PC-3 (cell line): ENCODE results near the gene ELOVL2. TPM values are rescaled to one million over a fixed set of nuclear protein-coding genes. Genes with fewer than 3 reads are reported as not detected.

ENCODE experiments used
- ATAC-seq: fragments of 200-7000 bp; cut with Tn5 transposase; 2 replicates; pipeline ENCODE4 v1.9.1; 2020; ENCODE audit warnings: mild to moderate bottlenecking, moderate library complexity
- BruUV-seq: library from RNA; stranded (reverse); fragments of 400-500 nt; replicated peaks from 2 replicates; lab custom pipeline; 2021; lab: Mats Ljungman, UMichigan
- CTCF ChIA-PET: fragments of 300-600 bp; sonication (Branson Sonifier 250); formaldehyde crosslinking; loops from one replicate; lab custom pipeline; 2022; ENCODE audit warnings: antibody characterized with exemption; lab: Charles Lee
- POLR2A ChIA-PET: fragments of 300-600 bp; sonication (Branson Sonifier 250); formaldehyde crosslinking; loops from one replicate; lab custom pipeline; 2022; ENCODE audit warnings: antibody characterized with exemption; ENCODE audit not compliant: unreplicated experiment; lab: Charles Lee
- DNase-seq: peaks from one replicate; pipeline ENCODE4 v3.0.0-alpha.2; 2015
- H2AFZ ChIP-seq: fragments of 300-600 bp; sonication (generic); 2 replicates; pipeline ENCODE4 v1.6.0; 2016; ENCODE audit warnings: antibody characterized with exemption, low read length
- H3F3A ChIP-seq: fragments of 300-600 bp; sonication (generic); one replicate; pipeline ENCODE4 v1.6.0; 2017; ENCODE audit warnings: antibody characterized with exemption, low read length, control low read depth, mild to moderate bottlenecking; ENCODE audit not compliant: unreplicated experiment
- H3K27ac ChIP-seq: fragments of 300-600 bp; sonication (generic); 2 replicates; pipeline ENCODE4 v1.5.1; 2016; ENCODE audit warnings: mild to moderate bottlenecking, low read length
- H3K27me3 ChIP-seq: fragments of 300-600 bp; sonication (generic); 2 replicates; pipeline ENCODE4 v1.6.1; 2016; ENCODE audit warnings: low read length, mixed read lengths
- H3K36me3 ChIP-seq: fragments of 300-600 bp; sonication (generic); 2 replicates; pipeline ENCODE4 v1.6.1; 2016; ENCODE audit warnings: low read depth, mixed run types, low read length, mixed read lengths
- H3K4me1 ChIP-seq: fragments of 300-600 bp; sonication (generic); 2 replicates; pipeline ENCODE4 v1.5.1; 2016; ENCODE audit warnings: low read length; ENCODE audit not compliant: insufficient read depth
- H3K4me2 ChIP-seq: fragments of 300-600 bp; sonication (generic); 2 replicates; pipeline ENCODE4 v1.6.0; 2016; ENCODE audit warnings: low read length
- H3K4me3 ChIP-seq: fragments of 300-600 bp; sonication (generic); 2 replicates; pipeline ENCODE4 v1.5.1; 2016; ENCODE audit warnings: mild to moderate bottlenecking, low read length, mixed read lengths
- H3K79me2 ChIP-seq: fragments of 300-600 bp; sonication (generic); 2 replicates; pipeline ENCODE4 v1.6.1; 2017; ENCODE audit warnings: low read length, mixed read lengths
- H3K9ac ChIP-seq: fragments of 300-600 bp; sonication (generic); 2 replicates; pipeline ENCODE4 v1.6.0; 2016; ENCODE audit warnings: mild to moderate bottlenecking, low read length
- H3K9me2 ChIP-seq: fragments of 300-600 bp; sonication (generic); replicated peaks from 2 replicates; pipeline ENCODE4 v1.6.1; 2016; ENCODE audit warnings: mixed run types, low read length, mixed read lengths
- H3K9me3 ChIP-seq: fragments of 300-600 bp; sonication (generic); 2 replicates; pipeline ENCODE4 v1.6.1; 2016; ENCODE audit warnings: low read length, mixed read lengths
- H4K20me1 ChIP-seq: fragments of 300-600 bp; sonication (generic); 2 replicates; pipeline ENCODE4 v1.6.1; 2016; ENCODE audit warnings: low read length, mixed read lengths
- CTCF ChIP-seq: fragments of 300-600 bp; sonication (generic); conservative IDR thresholded peaks from 2 replicates; pipeline ENCODE4 v1.5.1; 2017; ENCODE audit warnings: antibody characterized with exemption, low read depth, mild to moderate bottlenecking, low read length
- EZH2 ChIP-seq: fragments of 300-600 bp; sonication (generic); IDR thresholded peaks from one replicate; pipeline ENCODE4 v1.6.1; 2017; ENCODE audit warnings: antibody characterized with exemption, mild to moderate bottlenecking, low read length; ENCODE audit not compliant: unreplicated experiment
- EZH2phosphoT487 ChIP-seq: fragments of 300-600 bp; sonication (generic); IDR thresholded peaks from 2 replicates; pipeline ENCODE4 v1.6.1; 2018; ENCODE audit warnings: mild to moderate bottlenecking, antibody characterized with exemption, low read length, borderline replicate concordance
- intact Hi-C: fragments of 100-400 bp; cut with micrococcal nuclease; formaldehyde crosslinking; loops from 2 replicates; pipeline ENCODE4 v1.9.0; 2023
- total RNA-seq: library from RNA; depleted of rRNA; stranded (reverse); fragments of >200 nt; gene quantifications from 2 replicates; pipeline ENCODE4 v1.2.3, GENCODE V29; 2014

ELOVL2 gene
- total RNA-seq, 1 experiment from 2014 or later = 0.91 TPM

GRCh38 chr6:11021003-11021402, 23.1 kb downstream of the ELOVL2 start:
- intact Hi-C loops = no loop called here
- CTCF ChIA-PET = no interaction called here
- no peak for ATAC-seq
- Histone ChIP-seq H3K79me2 (no peaks in the 10 kb centered on the region), H3K4me2 (no peak overlapping the region), H3K27me3 (peaks cover 5% of the 10 kb centered on the region; the same call in 1 of the 2 replicates), H3F3A (no peaks in the 10 kb centered on the region), H4K20me1 (no peaks in the 10 kb centered on the region), H3K9me3 (no peaks in the 10 kb centered on the region), H3K4me3 (no peak overlapping the region), H2AFZ (no peak overlapping the region), H3K27ac (no peak overlapping the region), H3K9me2 (no peaks in the 10 kb centered on the region), H3K36me3 (no peaks in the 10 kb centered on the region), H3K4me1 (no peaks in the 10 kb centered on the region), H3K9ac (no peak overlapping the region)
- no TSS peak for BruUV-seq
- POLR2A ChIA-PET = no interaction called here
- DNase-seq = no peak
- TF ChIP-seq CTCF (no peak), EZH2 (no peak), EZH2phosphoT487 (no peak)

GRCh38 chr6:11018225-11018624, 25.9 kb downstream of the ELOVL2 start:
- no peaks in the 10 kb centered on the region for H3K9me2 ChIP-seq
- H3K9ac ChIP-seq = no peak overlapping the region
- no peak overlapping the region for H3K4me3 ChIP-seq
- no peak for DNase-seq
- H3K36me3 ChIP-seq = no peaks in the 10 kb centered on the region
- intact Hi-C loops = no loop called here
- TF ChIP-seq CTCF = no peak
- TF ChIP-seq EZH2phosphoT487 = no peak
- no peak for TF ChIP-seq EZH2
- ATAC-seq = no peak
- H4K20me1 ChIP-seq = no peaks in the 10 kb centered on the region
- H2AFZ ChIP-seq = no peak overlapping the region
- H3K79me2 ChIP-seq = no peaks in the 10 kb centered on the region
- H3K27me3 ChIP-seq = no peaks in the 10 kb centered on the region
- POLR2A ChIA-PET = no interaction called here
- no peak overlapping the region for H3K4me2 ChIP-seq
- no TSS peak for BruUV-seq
- no peaks in the 10 kb centered on the region for H3K9me3 ChIP-seq
- H3K27ac ChIP-seq = no peak overlapping the region
- no peaks in the 10 kb centered on the region for H3K4me1 ChIP-seq
- no peaks in the 10 kb centered on the region for H3F3A ChIP-seq
- CTCF ChIA-PET = no interaction called here

GRCh38 chr6:11017090-11017489, 27.0 kb downstream of the ELOVL2 start:
- BruUV-seq = no TSS peak
- Histone ChIP-seq H3K36me3 (no peaks in the 10 kb centered on the region), H3K9me2 (no peaks in the 10 kb centered on the region), H3K27me3 (no peaks in the 10 kb centered on the region), H2AFZ (no peak overlapping the region), H3K4me3 (no peak overlapping the region), H3K27ac (no peak overlapping the region), H3K4me1 (peaks cover 5% of the 10 kb centered on the region; the same call in 1 of the 2 replicates), H3K79me2 (no peaks in the 10 kb centered on the region), H3K9ac (no peak overlapping the region), H4K20me1 (no peaks in the 10 kb centered on the region), H3F3A (no peaks in the 10 kb centered on the region), H3K4me2 (no peak overlapping the region), H3K9me3 (no peaks in the 10 kb centered on the region)
- ChIA-PET CTCF (no interaction called here), POLR2A (no interaction called here)
- DNase-seq (no peak), ATAC-seq (no peak)
- intact Hi-C loops = no loop called here
- TF ChIP-seq EZH2phosphoT487 = no peak
